Stimulated activated CD4-positive, alpha-beta T cell treated with anti-CD3 and anti-CD28 coated beads, Interleukin-2, amount 100 ng/mL, for 4 hours (primary cell): ENCODE measurements around the gene GTSE1.

Experiments
- DNase-seq: peaks from one replicate; pipeline ENCODE4 v3.0.0-alpha.2; 2020; ENCODE audit warnings: low read depth

GTSE1 gene

DNA sequence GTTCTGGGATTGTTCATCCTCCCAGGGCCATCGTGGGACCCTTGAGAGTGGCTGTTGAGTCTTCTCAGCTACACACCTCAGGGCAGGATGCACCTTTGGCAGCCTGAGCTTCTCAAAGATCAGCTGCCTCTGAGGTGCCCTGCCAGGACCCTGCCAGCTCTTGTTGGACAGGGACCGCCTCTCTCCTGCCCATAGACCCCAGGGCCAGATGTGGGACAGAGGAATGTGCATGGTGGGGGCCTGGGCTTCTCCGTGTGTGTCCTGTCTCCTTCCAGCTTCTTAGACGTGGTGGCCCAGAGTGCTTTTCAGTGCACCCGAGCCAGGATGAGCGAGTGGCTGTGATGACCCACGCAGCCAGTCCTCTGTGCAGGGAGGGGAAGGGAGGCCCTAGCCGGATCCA, 32.9 kb downstream of the GTSE1 start:
- no peak for DNase-seq

DNA sequence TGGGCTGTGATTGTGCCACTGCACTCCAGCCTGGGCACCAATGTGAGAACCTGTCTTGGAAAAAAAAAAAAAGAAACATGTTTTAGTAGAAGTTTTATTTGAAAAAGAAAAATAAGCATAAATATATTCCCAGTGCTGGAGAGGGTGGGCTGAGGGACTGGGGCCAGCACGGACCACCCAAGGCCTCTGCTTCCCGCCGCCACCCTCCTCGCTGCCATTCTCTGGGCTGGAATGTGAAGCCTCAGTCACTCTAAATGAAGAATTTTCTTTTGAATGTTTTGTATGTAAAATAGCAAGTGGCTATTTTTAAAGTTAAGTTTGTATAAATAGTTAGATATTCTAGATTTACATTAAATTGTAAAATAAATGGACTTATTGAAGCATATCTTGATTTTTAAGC, 33.8 kb downstream of the GTSE1 start:
- no peak for DNase-seq

DNA sequence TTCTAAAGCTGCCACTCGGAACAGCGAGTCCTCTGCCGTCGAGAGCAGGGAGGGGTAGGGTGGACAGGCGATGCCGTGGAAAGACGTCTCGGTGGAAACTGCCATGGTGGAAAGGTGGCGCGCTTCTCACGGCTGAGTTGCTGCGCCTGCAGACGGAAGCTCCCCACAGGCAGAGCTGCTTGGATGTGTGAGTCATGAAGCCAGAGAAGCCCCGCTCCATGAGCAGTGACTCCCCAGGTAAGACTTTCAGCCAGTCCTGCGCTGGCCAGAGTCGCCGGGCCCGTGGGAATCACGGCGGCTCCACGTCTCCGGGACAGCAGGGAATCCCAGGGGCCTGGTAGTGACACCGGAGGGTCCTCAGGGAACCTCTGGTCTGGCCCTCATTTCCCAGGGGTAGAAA, 34.8 kb downstream of the GTSE1 start:
- DNase-seq = no peak

DNA sequence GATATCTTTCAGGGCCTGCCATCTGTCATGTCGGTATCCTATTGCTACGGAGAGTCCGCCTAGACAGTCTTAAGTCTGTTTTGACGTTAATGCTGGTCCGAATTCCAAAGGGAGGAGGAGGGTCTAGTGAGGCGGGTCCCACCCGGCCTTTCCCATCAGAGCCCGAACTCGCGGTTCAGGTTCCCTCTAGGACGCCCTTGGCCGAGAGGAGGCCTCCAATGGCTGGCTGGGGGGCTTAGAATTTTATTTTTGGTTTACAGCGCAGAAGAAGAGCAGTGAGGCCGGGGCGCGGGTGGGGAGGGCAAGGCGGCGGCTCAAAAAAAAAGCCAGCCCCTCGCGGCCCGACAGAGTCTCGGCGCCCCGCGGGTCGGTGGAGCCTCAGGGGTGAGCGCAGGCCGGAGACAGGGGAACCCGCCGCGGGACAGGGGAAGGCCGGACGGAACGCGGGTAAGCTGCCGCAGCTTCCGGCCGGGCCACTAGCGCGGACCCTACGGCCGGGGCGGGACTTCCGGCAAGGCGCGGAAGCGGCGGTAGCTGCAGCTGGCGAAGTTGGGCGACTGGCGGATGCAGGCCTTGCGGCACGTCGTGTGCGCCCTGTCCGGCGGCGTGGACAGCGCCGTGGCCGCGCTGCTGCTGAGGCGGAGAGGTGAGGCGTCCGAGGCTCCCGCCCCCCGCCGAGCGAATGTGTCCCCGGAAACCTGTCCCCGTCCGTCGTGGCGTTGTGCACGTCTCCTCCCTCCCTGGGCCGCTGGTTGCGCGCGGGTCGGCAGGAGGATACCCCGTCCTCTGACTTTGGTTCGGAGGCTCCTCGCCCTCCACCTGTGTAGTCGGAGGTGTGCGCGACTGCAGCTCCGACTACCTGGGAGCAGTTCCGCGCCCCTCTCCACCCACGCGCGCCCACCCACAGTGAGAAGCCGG, 38.8 kb downstream of the GTSE1 start, which contains the start of gene TRMU:
Gene TRMU, plus strand, starts transcription at position 514 of the 918 bp plus-strand sequence. Its CDS starts 51 bp downstream, at position 565.
- DNase-seq = peak; percentile 55

DNA sequence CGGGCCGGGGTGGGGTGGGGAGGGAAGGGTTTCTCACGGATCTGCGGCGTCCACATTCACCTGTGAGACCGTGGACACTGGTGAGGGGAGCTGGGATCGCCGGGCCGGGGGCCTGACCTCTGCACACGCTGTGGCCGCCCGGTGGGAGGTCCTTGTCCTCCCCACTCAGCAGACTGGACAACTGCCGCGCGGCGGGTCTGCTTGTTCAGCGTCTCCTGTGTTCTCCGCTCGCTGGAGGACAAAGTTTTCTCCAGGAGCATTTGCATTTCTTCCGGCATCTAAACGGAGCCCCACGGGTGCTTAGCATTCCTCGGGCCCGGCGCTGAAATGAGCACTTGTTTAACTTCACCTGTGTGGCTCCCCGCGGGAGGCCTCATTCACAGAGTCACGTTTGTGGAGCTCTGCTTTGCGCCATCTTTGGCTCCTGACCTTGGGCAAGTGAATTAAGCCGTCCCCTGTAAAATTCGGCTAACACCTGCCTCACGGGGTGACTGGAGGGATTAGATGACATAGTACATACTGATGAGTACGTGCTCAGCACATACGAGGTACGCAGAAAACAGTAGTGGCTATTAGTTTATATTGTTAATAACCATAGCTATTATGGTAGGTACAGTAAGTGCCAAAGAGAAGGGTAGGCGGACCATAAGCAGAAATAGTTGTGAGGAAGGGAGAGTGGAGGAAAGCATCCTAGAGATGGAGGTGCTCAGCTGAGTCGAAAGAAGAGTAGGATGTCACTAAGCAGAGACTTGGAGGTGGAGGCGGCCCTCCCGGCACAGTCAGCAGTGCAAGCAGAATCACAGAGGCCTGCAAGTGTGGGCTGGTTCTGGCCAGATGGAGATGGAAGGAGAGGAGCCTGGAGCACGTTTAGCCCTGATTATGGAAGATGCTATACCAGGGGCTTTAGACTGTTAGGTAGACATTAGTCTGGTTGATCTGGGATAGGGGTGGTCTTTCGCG, 39.7 kb downstream of the GTSE1 start:
- DNase-seq = no peak

DNA sequence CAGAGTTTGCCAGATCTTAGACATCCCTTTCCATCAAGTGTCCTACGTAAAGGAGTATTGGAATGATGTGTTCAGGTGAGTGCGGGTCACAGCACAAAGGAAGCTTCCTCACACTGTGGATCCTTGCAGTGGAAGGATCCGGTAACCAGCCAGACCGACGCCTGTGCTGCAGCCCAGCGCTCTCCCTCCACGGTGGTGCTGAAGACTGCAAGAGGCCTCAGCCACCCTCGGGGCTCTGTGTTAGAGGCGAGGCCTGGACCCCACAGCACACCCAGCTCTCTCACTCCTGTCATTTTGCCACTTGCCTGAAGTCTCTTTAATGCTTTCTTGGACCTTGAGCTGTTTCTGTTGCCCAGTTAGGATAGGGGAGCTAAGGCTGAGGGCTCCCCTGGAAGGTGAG, 41.2 kb downstream of the GTSE1 start:
- no peak for DNase-seq

DNA sequence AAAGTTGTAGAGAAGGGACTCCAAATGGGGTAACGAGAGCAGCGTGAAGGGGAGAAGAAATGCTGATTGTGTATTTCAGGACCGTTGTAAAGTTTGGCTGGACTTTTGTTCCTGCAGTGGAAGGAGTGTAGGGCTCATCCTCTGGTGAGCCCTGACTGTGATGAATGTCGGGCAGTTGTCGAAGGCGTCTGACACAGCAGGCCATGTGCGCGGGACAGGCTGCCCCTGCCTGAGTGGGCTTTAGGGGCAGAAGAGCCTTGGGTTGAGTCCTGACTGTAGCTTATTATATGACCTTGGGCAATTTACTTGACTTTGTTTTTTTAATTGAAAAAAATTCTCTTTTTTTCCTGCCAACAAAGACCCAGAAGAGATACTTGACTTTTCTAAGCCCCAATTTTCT, 42.0 kb downstream of the GTSE1 start:
- no peak for DNase-seq

DNA sequence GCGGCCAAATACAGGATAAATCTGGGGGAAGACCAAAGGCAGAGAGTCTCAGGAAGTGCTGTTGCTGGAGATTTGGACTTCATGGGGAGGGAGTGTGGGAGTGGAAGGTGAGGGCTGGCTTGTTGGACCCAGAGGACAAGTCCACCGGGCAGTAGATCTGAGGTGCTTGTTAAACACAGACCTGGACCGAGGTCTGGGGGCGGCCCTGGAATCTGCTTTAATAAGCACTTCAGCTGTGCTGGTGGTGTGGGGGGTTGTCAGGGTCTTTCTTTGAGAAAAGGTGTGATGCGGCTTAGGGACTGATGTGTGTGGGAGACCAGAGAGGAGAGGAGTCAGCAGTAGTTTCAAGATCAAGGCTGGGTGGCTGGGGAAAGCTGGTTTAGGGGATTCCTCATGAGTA, 43.3 kb downstream of the GTSE1 start:
- no peak for DNase-seq

DNA sequence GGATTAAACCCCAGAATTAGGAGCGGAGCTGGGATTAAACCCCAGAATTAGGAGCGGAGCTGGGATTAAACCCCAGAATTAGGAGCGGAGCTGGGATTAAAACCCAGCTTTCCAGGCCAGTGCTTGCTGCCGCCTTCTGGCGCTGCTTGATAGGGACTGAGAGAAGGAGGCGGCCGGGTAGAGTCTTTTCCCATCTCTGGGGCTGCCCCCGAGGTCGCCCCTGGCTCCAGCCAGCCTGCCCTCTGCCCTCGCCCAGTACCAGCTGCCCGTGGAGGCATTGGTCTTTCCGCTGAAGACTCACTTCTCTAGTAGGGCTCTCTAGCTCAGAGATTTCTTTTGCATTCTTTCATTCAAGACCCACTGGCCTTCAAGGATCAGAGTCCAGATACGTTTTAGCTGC, 44.0 kb downstream of the GTSE1 start:
- DNase-seq = no peak

DNA sequence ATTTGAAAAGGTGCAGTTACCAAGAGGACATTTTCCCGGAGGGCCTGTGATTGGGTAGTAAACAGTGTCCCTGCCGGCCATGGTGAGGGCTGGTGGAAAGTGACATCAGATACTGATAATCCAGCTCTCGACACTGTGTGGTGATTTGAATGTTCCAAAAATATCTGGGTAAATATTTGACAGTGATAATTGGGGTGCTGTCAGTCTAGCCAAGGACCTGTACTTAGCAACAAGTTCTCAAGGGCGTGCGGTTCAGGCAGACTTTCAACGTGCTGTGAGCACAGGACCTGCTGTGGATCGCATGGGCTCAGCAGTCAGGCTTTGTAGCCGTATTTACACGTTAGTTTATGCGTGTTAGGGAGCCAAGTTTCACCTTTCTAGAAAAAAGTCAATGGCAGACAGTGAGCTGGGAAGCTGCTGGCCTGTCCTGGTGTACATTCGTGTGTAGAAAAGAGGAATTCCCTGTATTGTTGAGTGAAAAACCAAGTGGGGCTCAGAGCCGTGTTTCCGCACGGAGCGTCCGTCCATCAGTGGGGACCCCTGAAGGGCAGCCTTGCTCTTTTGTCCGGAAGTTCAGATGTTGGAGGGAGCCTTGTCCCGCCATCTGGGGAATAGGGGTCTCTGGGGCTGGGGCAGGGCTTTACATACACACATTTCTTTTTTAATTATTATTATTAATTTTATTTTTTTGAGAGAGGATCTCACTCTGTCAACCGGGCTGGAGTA, 50.2 kb downstream of the GTSE1 start:
- DNase-seq = no peak

DNA sequence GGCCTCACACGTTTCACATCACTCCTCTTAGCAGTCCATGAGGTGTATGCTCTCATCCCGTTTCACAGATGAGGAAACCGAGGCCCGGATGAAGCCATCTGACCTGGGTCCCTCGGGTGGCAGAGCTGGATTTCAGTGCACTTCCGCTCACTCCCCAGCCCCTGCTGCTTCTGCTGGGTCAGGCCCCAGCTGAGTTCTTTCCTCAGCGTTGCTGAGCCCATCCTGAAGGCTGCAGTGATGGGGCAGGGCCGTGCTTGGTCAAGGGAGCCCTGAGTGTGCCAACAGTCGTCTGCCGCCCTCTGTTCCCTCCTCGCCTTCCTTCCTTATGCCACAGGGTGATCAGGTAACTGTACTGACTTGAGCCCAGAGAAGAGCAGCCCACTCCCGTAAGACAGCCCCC, 51.0 kb downstream of the GTSE1 start:
- no peak for DNase-seq

DNA sequence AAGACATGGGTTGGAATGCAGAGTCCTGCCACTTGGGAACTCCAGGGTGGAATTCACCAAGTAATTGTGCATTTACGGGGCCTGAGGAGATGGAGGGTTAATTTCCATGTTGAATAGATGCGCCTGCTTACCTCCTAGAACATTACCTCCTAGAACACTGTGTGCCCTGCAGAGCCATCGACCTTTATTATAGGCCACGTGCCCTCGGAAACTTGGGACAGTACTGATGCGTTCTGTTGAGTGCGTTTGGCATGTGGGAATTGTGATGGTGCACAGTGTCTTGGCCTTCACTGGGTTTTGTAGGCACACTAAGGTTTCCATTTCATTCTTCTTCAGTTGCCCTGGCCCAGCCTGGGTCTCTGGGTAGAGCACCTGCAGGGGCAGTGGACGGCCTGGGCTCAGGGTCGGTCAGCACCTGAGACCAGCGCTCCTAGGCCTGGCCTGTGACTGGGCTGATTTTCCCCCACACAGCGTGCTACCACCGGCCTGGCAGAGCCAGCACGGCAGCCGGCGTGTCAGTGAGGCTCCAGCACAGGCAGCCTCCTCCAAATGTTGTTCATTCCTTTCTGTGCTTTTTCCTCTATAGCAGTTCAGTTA, 51.5 kb downstream of the GTSE1 start:
- no peak for DNase-seq

DNA sequence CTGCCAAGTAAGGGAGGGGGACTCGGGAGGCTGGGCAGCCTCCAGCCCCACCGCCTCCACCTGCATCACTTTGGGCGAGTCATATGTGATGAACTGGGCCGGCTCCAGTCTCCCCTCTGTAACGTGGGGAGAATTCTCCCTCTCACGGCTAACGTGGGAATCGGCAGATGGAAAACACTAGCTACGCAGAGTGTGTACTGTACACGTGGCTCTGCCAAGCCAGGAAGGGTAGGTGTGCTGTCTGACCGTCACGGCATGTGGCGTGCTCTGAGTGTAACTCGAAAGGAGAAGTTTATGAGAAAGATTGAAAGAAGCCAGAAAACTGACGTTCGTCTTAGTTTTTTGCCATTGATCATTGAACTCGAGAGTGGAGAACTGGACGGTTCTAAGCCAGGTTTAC, 52.6 kb downstream of the GTSE1 start:
- no peak for DNase-seq

DNA sequence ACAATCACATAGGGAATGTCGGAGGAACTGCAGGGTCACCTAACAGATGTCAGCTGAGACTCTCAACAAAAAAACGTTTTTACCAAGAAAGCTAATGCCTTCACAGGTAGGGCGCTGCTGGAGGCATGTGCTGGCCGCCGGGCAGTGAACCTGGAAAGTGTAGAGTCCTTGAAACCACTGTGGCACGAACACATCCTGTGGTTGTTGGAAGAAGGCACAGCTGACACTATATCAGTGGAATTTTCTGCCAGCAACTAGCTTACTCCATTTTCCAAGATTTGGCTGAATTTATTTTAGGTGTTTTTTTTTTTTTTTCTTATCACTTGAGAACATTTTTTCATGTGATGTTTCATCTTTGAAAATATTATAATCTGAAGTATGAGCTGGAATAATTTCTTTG, 53.0 kb downstream of the GTSE1 start:
- DNase-seq = no peak

DNA sequence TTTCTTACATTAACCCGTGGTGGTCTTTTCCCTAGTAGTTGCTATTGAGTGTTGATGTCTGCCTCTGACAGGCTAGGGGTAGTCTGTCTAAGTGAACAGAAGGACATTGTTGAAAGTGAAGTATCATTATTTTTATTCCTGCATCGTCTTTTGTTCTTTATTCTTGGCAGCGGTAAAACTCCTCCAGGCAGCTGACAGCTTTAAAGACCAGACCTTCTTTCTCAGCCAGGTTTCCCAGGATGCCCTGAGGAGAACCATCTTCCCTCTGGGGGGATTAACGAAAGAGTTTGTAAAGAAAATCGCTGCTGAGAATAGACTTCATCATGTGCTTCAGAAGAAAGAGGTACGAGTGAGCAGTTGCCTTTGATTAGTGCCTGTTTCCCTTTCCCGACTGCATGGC, 53.5 kb downstream of the GTSE1 start:
- no peak for DNase-seq

DNA sequence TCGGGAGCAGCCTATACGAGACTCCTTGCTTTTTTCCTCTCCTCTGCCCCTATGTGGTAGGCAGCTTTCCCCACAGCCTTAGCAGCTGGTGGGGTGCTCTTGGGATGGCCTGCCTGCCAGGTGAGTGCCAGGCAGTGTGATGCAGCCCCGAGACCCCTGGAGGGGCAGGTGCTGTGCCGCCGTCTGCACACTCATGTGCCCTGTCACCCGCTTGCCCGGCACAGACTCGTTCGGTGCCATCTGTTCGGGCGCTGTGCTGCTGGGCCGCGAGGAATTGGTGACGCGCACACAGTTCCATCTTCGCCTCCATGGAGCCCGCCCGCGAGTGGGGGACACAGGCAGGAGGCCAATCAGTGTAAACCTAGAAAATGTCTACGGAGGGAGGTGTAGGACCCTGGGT, 54.0 kb downstream of the GTSE1 start:
- no peak for DNase-seq

DNA sequence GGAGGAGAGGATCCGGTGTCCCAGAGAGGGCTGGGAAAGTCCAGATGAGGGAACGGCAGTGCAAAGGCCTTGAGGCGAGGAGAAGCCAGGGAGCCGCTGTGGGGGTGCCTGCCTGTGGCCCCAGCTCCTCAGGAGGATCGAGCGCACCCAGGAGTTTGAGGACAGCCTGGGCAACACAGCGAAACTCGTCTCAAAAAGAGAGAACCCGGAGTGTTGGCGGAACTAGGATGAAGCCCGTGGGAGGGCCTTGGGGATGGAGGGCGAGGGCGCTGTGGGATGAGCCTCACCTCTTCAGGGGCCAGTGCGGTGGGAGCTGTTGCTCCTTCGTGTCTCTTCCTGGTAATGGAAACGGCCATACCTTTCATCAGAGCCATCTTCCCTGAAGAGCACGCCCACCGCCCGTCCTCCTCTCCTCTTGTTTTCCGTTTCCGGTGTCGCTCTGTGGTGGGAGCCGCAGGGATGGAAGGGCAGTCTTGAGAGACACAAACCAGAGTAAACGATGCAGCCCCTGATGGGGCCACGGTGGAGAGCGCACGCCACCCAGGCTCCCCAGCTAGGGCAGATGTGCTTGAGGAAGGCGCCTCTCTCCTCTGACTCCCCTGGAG, 54.6 kb downstream of the GTSE1 start:
- DNase-seq = no peak

DNA sequence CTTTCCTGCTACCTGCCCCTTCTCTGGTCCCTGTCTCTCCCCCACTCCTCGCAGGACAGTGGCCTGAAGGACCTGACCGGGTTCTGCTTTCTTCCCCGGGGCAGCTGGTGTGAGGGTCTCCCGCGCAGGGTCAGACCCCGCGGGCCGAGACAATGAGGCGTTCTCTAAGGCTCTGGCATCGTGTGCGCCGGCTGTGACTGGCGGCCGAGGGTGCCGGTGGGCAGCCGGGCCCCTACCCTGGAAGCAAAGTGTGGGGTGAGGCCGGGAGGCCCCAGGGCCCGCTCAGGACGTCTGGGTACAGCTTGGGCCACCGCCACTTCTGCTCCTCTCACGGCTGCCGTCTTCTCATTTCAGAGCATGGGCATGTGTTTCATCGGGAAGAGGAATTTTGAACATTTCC, 55.1 kb downstream of the GTSE1 start:
- no peak for DNase-seq

DNA sequence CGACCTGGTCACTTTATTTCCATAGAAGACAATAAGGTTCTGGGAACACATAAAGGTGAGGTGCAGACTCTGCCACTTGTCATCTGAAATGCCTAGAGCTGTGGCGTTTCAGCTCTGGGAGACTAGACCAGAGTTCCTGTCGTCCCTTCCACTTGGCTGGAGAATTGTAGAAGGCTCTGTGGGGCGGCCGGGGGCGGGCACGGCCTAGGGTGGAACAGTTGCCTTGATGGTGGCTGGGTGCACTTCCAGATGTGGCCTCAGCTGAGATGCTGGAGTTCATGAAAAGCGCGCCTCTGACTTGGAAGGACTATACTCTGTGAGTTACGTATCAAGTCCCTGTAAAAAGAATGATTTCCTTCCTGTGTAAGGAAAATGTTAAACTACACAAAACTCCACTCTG, 55.6 kb downstream of the GTSE1 start:
- DNase-seq = no peak

DNA sequence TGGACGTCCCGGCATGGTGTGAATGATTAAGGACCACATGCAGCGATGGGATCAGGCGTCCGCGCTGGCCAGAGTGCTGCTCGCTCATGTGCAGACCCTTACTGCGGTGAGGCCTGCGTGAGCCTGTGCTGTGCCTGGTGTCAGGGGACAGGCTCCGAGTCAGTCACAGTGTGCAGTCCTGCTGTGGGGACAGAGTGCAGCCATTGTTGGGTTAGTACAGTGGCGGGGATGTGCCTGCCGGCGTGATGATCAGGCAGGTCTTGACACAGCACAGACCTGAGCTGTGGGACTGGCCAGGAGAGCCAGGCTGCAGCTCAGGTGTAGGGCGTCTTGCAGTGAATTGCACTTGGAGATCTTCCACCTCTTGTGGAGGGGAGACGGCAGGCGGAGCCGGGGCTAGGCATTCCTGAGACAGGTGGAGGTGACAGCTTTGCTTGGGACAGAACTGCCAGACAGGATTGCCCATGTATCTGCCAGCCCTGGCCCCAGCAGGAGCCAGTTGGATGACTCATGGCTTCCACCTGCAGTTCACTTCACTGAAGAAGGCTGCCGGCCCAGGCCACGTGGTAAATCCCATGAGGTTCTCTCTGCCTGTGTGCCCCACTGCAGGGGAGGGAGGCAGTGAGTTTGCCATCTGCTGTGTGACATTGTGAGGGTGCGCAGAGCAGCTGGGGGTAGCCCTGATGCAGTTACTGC, 56.2 kb downstream of the GTSE1 start:
- no peak for DNase-seq
